Spleen (tissue), 11 donors: ENCODE measurements around the gene PGS1. TPM values are rescaled to one million over a fixed set of nuclear protein-coding genes. Genes with fewer than 3 reads are reported as not detected.

Experiments used
- DNase-seq: peaks from one replicate; pipeline ENCODE4 v3.0.0-alpha.2; 2020
- H3K27ac ChIP-seq, 8 donors: fragments of 200-600 bp; sonication (generic) in 7 of 8; 1 replicate in 4 of 8; 2 replicates in 4 of 8; pipeline versions ENCODE4 v1.5.0 to v1.8.0; 2016 to 2021; ENCODE audit warnings: inconsistent platforms in 4 of 8, mild to moderate bottlenecking in 4 of 8, moderate library complexity in 1 of 8
- H3K27me3 ChIP-seq, 7 donors: fragments of 200-600 bp; sonication (generic) in 6 of 7; replicated peaks in 1 of 7; 1 replicate in 4 of 7; 2 replicates in 3 of 7; pipeline versions ENCODE4 v1.5.0 to v1.8.0; 2016 to 2021; ENCODE audit warnings: inconsistent platforms in 3 of 7, mild to moderate bottlenecking in 1 of 7
- H3K36me3 ChIP-seq, 6 donors: fragments of 200-600 bp; sonication (generic) in 5 of 6; 1 replicate in 4 of 6; 2 replicates in 2 of 6; pipeline versions ENCODE4 v1.5.0 to v1.8.0; 2016 to 2021; ENCODE audit warnings: inconsistent platforms in 2 of 6
- H3K4me1 ChIP-seq, 6 donors: fragments of 200-600 bp; sonication (generic) in 5 of 6; 1 replicate in 3 of 6; 2 replicates in 3 of 6; pipeline versions ENCODE4 v1.5.0 to v1.8.0; 2016 to 2021; ENCODE audit warnings: inconsistent platforms in 3 of 6
- H3K4me3 ChIP-seq, 8 donors: fragments of 200-600 bp; sonication (generic) in 7 of 8; 1 replicate in 4 of 8; 2 replicates in 4 of 8; pipeline versions ENCODE4 v1.5.0 to v1.8.0; 2016 to 2021; ENCODE audit warnings: inconsistent platforms in 4 of 8, mild to moderate bottlenecking in 4 of 8, moderate library complexity in 2 of 8
- H3K9me3 ChIP-seq, 8 donors: fragments of 200-600 bp; sonication (generic) in 7 of 8; 1 replicate in 4 of 8; 2 replicates in 4 of 8; pipeline versions ENCODE4 v1.5.0 to v1.8.0; 2016 to 2021; ENCODE audit warnings: inconsistent platforms in 4 of 8
- POLR2A ChIP-seq, 3 donors: fragments of 450-650 bp; IDR thresholded peaks; one replicate each; pipeline ENCODE4 v1.5.1; 2017; ENCODE audit warnings: antibody characterized with exemption in 3 of 3, mild to moderate bottlenecking in 1 of 3
- POLR2AphosphoS5 ChIP-seq, 3 donors: sonication (generic); formaldehyde crosslinking; IDR thresholded peaks; one replicate each; pipeline ENCODE4 v1.5.1; 2017; ENCODE audit warnings: antibody characterized with exemption in 3 of 3
- WGBS, 5 donors: extraction: QIAGEN DNeasy Blood & Tissue Kit in 3 of 5; methylation state at CpG; one replicate each; pipeline versions ENCODE4 v1.1.5 to v1.1.7; 2013 to 2018; 5-methylcytosine and 5-hydroxymethylcytosine counted together
- intact Hi-C: fragments of 100-400 bp; cut with DNase I; formaldehyde crosslinking; loops from one replicate; pipeline ENCODE4 v1.15.0; 2023; ENCODE audit warnings: low total_unique reads
- polyA plus RNA-seq, 3 donors: library from polyadenylated mRNA; stranded (reverse); fragments of 200-250 nt; gene quantifications; one replicate each; pipeline ENCODE4 v1.2.1, GENCODE V29; 2013
- total RNA-seq, 7 donors: library from RNA; depleted of rRNA in 3 of 7; stranded (reverse); fragments of >200 nt in 3 of 7; fragmentation: NEBNext Ultra II Directional in 4 of 7; extraction: Animal tissue kit (Norgen Biotek cat#: 25700) in 4 of 7; gene quantifications; one replicate each; pipeline versions ENCODE4 v1.1.0 to v1.2.1, GENCODE V29; 2016 to 2021
- TF ChIP-seq, protein P1 (sequence below), 11 experiments: fragments of 200-600 bp in 7 of 11; fragments of 450-650 bp in 4 of 11; sonication (generic) in 4 of 11; IDR thresholded peaks in 8 of 11; conservative IDR thresholded peaks in 3 of 11; 1 replicate in 7 of 11; 2 replicates in 4 of 11; pipeline versions ENCODE4 v1.4.0 to v1.8.0; 2016 to 2021; ENCODE audit warnings: antibody characterized with exemption in 11 of 11, inconsistent platforms in 4 of 11, mild to moderate bottlenecking in 1 of 11
- donor health status: healthy with polysubstance abuse.
- donor health status: DM: no; HTN: no; CAD: no; lungs with moderate emphysema.
- donor health status: DM: no; HTN: no; CAD: no.
- donor health status: Bipolar disorder and iron deficiency.
- donor health status: healthy.
- donor health status: DM: no; HTN: no; CAD: no.
- donor health status: DM: yes; HTN: yes; CAD: no.

Gene PGS1
- total and polyA plus RNA-seq, 10 donors: 20.0 to 217 (median 109) TPM

DNA sequence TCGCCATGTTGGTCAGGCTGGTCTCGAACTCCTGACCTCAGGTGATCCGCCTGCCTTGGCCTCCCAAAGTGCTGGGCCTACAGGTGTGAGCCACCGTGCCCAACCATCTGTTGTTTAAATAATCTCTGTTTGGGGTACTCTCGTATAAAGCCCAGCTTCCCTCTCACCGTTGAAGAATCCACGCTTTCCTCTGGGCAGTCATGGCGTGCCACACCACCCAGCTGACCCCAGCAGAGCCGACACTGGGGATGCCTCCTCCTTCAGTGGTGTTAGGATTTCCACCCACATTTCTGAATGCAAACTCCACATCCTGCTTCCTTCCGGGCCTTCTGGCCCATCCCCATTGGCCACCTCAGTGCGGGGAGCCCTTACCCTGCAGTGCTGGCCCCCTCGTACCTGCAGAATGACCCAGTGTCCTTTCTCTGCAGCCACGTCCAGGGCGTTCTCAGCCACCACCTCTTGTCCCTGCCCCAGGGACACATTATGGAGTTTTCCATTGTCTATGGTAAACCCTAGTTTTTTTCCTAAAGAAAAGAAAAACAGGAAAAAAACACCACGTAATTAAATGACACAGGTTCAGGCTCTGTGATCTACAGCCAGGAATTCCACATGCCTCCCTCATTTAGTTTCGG, 60.4 kb downstream of the PGS1 start:
- peak in 1 of 3 donors; percentile 46 for TF ChIP-seq POLR2AphosphoS5 (IDR thresholded peaks at IDR 0.05)
- TF ChIP-seq, protein P1, sequence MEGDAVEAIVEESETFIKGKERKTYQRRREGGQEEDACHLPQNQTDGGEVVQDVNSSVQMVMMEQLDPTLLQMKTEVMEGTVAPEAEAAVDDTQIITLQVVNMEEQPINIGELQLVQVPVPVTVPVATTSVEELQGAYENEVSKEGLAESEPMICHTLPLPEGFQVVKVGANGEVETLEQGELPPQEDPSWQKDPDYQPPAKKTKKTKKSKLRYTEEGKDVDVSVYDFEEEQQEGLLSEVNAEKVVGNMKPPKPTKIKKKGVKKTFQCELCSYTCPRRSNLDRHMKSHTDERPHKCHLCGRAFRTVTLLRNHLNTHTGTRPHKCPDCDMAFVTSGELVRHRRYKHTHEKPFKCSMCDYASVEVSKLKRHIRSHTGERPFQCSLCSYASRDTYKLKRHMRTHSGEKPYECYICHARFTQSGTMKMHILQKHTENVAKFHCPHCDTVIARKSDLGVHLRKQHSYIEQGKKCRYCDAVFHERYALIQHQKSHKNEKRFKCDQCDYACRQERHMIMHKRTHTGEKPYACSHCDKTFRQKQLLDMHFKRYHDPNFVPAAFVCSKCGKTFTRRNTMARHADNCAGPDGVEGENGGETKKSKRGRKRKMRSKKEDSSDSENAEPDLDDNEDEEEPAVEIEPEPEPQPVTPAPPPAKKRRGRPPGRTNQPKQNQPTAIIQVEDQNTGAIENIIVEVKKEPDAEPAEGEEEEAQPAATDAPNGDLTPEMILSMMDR (IDR thresholded peaks at IDR 0.05 in 8 of 11, conservative IDR thresholded peaks at IDR 0.05 in 3 of 11): no peak
- TF ChIP-seq POLR2A (IDR thresholded peaks at IDR 0.05): no peak
- WGBS, 5 donors: 76 to 81% (median 78%) methylated on average over 16 of the region's 16 CpGs

DNA sequence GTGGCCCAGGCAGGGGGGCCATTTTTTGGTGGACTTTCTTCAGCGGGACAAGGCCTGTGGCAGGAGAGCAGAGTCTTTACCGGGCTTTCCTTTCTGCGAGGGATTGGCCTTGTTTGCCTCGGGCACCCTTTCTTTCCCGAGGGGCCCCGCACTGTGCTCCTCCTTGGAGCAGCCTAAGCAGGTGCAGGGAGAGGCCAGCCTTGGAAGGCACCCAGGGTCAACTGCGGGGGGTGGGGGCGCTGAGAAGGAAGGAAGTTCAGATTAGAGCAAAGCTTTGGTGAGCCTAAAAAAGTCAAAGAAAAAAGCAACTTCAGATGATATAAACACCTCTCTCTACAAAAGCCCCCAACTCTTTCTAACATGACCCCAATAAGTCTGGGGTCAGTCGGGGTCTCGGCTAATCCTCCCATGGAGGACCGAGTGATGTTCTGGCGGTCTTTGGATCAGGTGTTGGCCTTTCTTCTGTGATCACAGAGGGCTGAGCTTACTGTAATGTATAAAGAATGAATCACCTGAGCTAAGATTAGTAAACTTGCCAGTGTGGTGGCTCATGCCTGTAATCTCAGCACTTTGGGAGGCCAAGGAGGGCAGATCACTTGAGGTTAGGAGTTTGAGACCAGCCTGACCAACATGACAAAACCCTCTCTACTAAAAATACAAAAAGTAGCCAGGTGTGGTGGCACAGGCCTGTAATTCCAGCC, 63.0 kb downstream of the PGS1 start:
- Histone ChIP-seq H3K4me3 (peak overlapping the region in 1 of 8 donors; percentile 47), H3K36me3 (no peaks in the 10 kb centered on the region), H3K9me3 (no peaks in the 10 kb centered on the region), H3K27me3 (peaks cover 0 to 28% (median 0%) of the 10 kb centered on the region in 7 donors), H3K27ac (peak overlapping the region in 2 of 8 donors; percentile 77 to 80), H3K4me1 (peaks cover 4 to 39% (median 26%) of the 10 kb centered on the region in 6 donors)
- WGBS, 5 donors: 50 to 65% (median 59%) methylated on average over 12 of the region's 12 CpGs
- TF ChIP-seq, protein P1 (IDR thresholded peaks at IDR 0.05 in 8 of 11, conservative IDR thresholded peaks at IDR 0.05 in 3 of 11): no peak
- no peak for TF ChIP-seq POLR2A (IDR thresholded peaks at IDR 0.05)
- no peak for TF ChIP-seq POLR2AphosphoS5 (IDR thresholded peaks at IDR 0.05)
- intact Hi-C loops: no loop called here
- DNase-seq: no peak

More for the DNA sequence above, 60.4 kb downstream of the PGS1 start:
- DNase-seq: no peak
- peaks cover 4 to 35% (median 24%) of the 10 kb centered on the region in 6 donors for H3K4me1 ChIP-seq
- peaks cover 0 to 14% (median 0%) of the 10 kb centered on the region in 7 donors for H3K27me3 ChIP-seq
- H3K9me3 ChIP-seq: no peaks in the 10 kb centered on the region
- H3K4me3 ChIP-seq: no peak overlapping the region
- H3K27ac ChIP-seq: no peak overlapping the region
- H3K36me3 ChIP-seq: no peaks in the 10 kb centered on the region
- intact Hi-C loops: no loop called here

DNA sequence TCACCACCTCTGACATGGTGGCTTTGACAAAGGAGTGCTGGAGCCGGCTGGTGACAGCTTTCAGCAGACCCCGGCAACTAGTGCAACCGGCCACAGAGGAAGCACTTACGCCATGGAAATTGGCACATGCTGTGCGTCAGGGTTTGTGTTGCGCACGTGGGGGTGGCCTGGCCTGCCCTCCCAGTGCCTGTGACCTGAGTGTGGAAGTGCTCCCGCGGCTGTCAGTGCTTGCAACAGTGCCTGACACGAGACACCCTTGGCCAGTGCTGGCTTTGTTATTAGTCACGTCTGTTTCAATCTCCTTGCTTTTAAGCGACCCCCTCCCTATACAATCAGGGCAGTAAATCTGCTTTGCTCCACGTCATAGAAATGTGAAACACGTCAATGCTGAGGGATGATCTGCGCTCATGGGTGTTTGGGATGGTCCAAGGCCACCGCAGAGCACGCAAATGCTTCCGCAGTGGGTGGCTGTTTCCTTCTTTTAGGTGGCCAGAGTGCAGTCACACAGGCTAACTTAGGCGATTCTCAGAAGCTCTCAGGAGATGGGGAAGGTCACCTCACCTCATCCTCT, 64.3 kb downstream of the PGS1 start:
- intact Hi-C loops: no loop called here
- Histone ChIP-seq H3K4me1 (peaks cover 4 to 39% (median 26%) of the 10 kb centered on the region in 6 donors), H3K9me3 (no peaks in the 10 kb centered on the region), H3K27ac (peak overlapping the region in 7 of 8 donors; percentile 45 to 81 (median 76)), H3K36me3 (no peaks in the 10 kb centered on the region), H3K27me3 (peaks cover 0 to 17% (median 0%) of the 10 kb centered on the region in 7 donors), H3K4me3 (peak overlapping the region in 1 of 8 donors; percentile 47)
- TF ChIP-seq POLR2AphosphoS5 (IDR thresholded peaks at IDR 0.05) (peak; percentile 78 to 94 (median 89)), POLR2A (IDR thresholded peaks at IDR 0.05) (no peak)
- TF ChIP-seq, protein P1 (IDR thresholded peaks at IDR 0.05 in 8 of 11, conservative IDR thresholded peaks at IDR 0.05 in 3 of 11): no peak
- peak; percentile 91 for DNase-seq
- 15 to 46% (median 37%) methylated on average over 16 to 19 of the region's 19 CpGs for WGBS, 5 donors

DNA sequence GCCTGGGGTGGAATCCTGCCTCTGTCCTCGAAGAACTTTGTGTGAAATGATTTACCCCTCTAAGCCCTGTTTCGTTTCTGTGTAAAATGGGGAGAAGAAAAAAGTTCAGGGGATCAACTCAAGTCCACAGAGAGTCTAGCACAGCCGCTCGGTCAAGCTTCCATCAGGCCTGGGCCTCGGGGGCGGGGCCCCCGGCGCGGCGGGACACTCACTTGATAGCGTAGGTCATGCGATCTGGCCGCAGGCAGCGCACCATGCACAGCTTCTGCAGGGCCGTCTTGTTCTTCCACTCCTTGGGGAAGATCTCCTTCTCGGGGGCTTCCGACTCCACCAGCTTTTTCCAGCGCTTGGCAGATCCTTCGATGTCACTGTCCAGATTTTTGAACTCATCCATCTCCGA, 65.9 kb downstream of the PGS1 start:
- TF ChIP-seq POLR2AphosphoS5 (IDR thresholded peaks at IDR 0.05) (peak in 1 of 3 donors; percentile 38), POLR2A (IDR thresholded peaks at IDR 0.05) (no peak)
- 85 to 95% (median 91%) methylated on average over 17 to 20 of the region's 20 CpGs for WGBS, 5 donors
- Histone ChIP-seq H3K27me3 (peaks cover 0 to 14% (median 0%) of the 10 kb centered on the region in 7 donors), H3K27ac (no peak overlapping the region), H3K4me1 (peaks cover 4 to 33% (median 24%) of the 10 kb centered on the region in 6 donors), H3K4me3 (no peak overlapping the region), H3K9me3 (no peaks in the 10 kb centered on the region), H3K36me3 (no peaks in the 10 kb centered on the region)
- DNase-seq: no peak
- intact Hi-C loops: no loop called here
